ENCODE measurements around the gene PPIH.
"Not testable (repeated sequence)": the region's sequence is repeated elsewhere in the genome, so short reads cannot be mapped to it uniquely, and the experiment has no call there.

PPIH gene

DNA sequence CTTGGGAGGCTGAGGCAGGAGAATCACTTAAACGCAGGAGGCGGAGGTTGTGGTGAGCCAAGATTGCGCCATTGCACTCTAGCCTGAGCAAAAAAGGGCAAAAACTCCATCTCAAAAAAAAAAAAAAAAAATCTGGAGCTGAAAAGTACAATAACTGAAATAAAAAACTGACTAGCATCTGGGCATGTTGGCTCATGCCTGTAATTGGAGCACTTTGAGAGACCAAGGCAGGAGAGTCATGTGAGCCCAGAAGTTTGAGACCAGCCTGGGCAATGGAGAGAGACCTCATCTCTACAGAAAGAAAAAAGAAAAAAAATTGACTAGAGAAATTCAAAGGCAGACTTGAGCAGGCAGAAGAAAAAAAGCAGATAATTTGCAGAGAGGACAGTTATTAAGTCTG is 63.7 kb downstream of the PPIH start:
- intact Hi-C loops (cut with DNase I), result no loop called here
- DNase-seq, result no peak

DNA sequence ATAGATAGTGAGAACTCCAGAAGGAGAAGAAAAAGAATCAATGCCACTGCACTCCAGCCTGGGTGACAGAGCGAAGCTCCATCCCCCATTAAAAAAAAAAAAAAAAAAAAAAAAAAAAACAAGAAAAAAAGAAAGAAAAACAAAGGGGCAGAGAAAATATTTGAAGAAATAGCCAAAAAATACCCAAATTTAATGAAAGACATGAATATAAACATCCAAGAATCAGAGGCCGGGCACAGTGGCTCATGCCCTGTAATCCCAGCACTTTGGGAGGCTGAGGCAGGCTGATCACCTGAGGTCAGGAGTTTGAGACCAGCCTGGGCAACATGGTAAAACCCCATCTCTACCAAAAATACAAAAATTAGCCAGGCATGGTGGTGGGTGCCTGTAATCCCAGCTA is 64.2 kb downstream of the PPIH start:
- DNase-seq; intact Hi-C loops (cut with DNase I): not testable (repeated sequence)

DNA sequence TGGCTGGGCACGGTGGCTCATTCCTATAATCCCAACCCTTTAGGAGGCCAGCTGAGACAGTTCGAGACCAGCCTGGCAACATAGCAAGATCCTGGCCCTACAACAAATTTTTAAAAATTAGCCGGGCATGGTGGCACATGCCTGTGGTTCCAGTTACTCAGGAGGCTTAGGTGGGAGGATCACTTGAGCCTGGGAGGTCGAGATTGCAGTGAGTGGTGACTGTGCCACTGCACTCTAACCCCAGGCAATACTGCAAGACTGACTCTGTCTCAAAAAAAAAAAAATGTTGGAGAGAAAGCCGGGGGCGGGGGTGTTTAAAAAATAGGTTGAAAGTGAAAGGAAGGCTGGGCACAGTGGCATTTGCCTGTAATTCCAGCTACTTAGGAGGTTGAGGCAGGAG is 65.3 kb downstream of the PPIH start:
- peak in 1 of 42 donors; percentile 10 for DNase-seq
- intact Hi-C loops (cut with DNase I), result no loop called here

DNA sequence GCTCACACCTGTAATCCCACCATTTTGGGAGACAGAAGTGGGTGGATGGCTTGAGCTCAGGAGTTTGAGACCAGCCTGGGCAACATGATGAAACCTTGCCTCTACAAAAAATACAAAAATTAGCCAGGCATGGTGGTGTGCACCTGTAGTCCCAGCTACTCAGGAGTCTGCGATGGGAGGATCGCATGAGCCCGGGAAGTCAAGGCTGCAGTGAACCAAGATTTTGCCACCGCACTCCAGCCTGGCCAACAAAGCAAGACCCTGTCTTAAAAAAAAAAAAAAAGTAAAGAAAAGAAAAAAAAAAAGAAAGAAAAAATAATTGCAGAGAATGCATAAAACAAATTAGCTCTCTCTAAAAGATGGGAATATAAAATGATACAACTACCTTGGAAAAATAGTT is 67.6 kb downstream of the PPIH start:
- intact Hi-C loops (cut with DNase I), result not testable (repeated sequence)
- peak in 2 of 42 donors; percentile 8 to 17 for DNase-seq
